Right lobe of liver (tissue), 4 donors: ENCODE measurements around the gene CEP95.

ENCODE experiments used
- CTCF ChIP-seq, 4 donors: fragments of 200-600 bp in 3 of 4; fragments of 450-650 bp in 1 of 4; IDR thresholded peaks; one replicate each; pipeline versions ENCODE4 v1.5.1 to v1.8.0; 2016 to 2022; ENCODE audit warnings: antibody characterized with exemption in 4 of 4, mild to moderate bottlenecking in 2 of 4
- POLR2A ChIP-seq: fragments of 450-650 bp; IDR thresholded peaks from one replicate; pipeline ENCODE4 v1.6.1; 2017; ENCODE audit warnings: antibody characterized with exemption, mild to moderate bottlenecking
- donor health status: DM: no; HTN: no; CAD: no.
- donor health status: DM: no; HTN: no; CAD: no.
- donor health status: DM: no; HTN: yes; CAD: no.

GRCh38 chr17:64579917-64580316, 73.1 kb downstream of the CEP95 start:
- TF ChIP-seq CTCF (IDR thresholded peaks at IDR 0.05), result no peak
- TF ChIP-seq POLR2A, result no peak
